Stimulated activated CD4-positive, alpha-beta T cell treated with anti-CD3 and anti-CD28 coated beads, Interleukin-1b, Interleukin-23, amount 100 ng/mL, for 4 hours (primary cell): Measurements from ENCODE around the gene CORO1A.
A peak's percentile ranks its signal among the peaks of the same experiment; 100 is the strongest.
"Not testable (repeated sequence)": the region's sequence is repeated elsewhere in the genome, so short reads cannot be mapped to it uniquely, and the experiment has no call there.

Experiments
- DNase-seq, 2 donors: peaks; one replicate each; pipeline ENCODE4 v3.0.0-alpha.2; 2020; ENCODE audit warnings: low read depth in 2 of 2

Gene CORO1A

DNA sequence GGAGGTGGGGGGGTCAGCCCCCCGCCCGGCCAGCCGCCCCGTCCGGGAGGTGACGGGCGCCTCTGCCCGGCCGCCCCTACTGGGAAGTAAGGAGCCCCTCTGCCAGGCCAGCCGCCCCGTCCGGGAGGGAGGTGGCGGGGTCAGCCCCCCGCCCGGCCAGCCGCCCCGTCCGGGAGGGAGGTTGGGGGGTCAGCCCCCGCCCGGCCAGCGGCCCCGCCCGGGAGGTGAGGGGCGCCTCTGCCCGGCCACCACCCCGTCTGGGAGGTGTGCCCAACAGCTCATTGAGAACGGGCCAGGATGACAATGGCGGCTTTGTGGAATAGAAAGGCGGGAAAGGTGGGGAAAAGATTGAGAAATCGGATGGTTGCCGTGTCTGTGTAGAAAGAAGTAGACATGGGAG, 13.3 kb upstream of the CORO1A start:
- DNase-seq = not testable (repeated sequence)

DNA sequence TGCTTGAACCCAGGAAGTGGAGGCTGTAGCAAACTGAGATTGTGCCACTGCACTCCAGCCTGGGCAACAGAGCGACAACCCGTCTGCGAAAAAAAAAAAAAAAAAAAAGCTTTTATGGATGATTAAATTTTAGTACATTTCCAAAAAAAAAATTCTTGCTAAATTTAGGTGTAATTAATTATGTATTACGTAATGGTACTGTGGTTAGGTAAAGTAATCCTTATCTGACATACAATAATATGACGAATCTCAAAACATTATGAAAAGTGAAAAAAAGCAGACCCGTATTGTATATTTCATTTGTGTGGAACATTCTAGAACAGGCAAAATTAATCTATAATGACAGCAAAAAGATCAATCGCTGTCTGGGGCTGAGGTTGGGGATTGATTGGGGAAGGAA, 10.3 kb upstream of the CORO1A start:
- no peak for DNase-seq

DNA sequence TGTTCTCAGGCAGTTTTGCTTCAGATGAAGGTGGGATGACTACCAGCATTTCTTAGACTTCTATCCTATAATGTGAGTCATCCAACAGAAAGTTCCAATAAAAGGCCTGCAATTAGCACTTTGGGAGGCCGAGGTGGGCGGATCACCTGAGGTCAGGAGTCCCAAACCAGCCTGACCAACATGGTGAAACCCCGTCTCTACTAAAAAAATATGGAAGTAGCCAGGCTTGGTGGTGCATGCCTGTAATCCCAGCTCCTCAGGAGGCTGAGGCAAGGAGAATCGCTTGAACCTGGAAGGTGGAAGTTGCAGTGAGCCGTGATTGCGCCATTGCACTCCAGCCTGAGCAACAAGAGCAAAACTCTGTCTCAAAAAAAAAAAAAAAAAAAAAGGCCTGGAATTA, 6.5 kb upstream of the CORO1A start:
- DNase-seq = not testable (repeated sequence)

DNA sequence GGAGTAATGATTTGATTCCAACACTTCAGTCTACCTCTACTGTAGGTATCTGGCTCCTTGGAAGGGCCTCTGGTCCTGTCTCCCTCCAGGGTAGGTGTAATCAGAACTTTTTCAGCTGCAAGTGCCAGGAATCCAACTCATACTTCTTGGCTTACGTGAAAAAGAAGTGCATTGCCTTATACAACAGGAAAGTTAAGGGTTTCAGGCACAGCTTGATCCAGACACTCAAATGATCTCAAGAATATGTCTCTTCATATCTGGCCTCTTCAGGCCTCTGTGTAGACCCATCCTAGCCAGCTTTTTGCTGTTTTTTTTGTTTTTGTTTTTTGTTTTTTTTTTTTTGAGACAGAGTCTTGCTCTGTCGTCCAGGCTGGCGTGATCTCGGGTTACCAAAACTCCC, 4.2 kb upstream of the CORO1A start:
- DNase-seq = no peak

DNA sequence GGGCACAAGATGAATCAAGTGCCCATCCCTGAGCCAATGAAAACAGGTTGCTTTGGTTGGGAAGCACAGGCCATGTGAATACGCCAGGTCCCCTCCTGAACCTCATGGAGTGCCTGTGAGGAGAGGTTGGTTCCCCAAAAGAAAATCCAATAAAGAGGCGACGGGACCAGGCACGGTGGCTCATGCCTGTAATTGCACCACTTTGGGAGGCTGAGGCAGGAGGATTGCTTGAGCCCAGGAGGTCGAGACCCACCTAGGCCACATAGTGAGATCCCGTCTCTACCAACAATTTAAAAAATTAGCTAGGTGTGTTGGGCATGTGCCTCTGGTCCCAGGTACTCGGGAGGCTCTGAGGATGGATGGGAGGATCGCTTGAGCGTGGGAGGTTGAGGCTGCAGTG, 3.5 kb upstream of the CORO1A start:
- DNase-seq = no peak

DNA sequence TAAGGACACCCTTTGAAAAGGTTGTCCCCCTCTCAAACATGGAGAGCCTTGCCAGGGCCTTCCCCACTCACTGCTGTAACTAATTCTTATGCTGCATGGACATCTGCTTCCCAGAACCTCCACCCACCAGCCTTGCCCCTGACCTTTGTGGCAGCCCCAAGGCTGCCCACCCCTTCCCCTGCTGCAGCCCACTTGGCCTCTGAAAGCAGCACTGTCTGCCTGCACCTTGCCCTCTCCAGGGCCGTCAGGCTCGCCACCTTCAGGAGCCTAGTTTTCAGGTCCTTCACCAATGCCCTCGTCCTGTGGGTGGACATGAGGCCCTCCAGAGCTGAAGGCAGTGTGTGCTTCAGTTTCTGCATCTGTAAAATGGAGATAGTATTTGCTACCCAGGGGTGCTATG, 2.7 kb upstream of the CORO1A start:
- DNase-seq = no peak

DNA sequence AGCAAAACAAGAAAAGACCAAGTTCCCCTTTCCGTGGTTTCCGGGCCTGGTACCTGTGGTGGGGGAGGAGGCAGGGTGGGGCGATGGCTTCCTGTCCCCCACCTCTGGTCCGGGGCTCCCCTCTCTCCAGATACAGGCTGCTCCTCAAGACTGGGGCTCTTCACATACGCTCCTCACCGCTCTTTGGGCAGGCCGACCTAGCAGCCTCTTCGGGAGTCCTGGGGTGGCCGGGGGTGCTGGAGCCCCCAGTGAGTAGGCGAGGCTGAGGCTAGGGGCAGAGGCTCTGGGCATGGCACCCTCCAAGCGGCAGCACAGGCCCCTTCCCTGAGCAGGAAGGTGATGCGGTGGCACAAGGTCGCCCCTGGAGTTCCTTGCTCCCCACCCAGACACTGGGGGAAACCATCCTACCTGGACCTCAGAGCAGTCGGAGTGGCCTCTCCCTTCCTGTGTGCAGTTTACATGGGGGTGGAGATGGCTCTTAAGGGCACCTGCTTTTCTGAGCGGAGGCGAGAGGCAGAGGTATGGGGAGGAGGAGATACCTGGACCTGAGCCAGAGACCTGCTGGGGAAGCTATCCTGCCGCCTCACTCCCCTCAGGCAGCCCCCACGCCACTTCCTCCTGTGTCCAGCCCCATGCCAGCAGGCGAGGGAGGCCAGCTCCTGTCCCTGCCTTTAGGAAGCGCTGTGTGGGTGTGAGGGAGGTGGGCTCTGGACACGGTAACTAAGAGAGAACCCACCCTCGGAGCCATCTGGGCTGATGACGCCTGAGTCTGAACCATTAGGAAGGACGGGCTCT, 891 bp downstream of the CORO1A start:
- DNase-seq = peak; percentile 45 to 49

DNA sequence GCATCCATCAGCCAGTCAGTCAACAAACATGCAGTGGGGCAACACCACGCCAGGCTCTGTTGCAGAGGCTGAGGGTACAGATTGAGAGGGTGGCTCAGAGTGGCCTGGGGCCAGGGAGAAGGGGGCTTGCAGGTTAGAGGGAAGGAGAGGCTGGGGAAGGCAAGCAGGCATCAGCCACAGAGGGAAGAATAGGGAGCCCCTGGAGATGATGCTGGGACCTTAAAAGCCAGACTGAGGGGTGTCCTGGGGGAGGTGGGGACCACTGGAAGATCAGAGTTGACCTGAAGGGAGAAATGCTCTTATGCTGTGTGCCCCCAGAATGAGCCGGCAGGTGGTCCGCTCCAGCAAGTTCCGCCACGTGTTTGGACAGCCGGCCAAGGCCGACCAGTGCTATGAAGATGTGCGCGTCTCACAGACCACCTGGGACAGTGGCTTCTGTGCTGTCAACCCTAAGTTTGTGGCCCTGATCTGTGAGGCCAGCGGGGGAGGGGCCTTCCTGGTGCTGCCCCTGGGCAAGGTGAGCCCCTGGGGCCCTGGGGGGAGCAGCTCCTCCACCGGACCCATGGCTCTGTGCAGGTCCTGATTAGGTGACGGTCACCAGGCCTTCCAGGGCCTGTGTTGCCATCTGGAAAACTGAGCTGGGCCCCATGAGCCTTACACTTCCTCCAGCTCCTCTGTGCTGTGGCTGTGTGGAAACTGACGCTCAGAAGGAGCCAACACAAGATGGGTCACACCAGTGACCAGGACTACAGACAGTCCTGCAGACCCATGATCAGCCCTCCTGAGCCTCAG, 1.7 kb downstream of the CORO1A start:
- DNase-seq = peak in 1 of 2 donors; percentile 22

DNA sequence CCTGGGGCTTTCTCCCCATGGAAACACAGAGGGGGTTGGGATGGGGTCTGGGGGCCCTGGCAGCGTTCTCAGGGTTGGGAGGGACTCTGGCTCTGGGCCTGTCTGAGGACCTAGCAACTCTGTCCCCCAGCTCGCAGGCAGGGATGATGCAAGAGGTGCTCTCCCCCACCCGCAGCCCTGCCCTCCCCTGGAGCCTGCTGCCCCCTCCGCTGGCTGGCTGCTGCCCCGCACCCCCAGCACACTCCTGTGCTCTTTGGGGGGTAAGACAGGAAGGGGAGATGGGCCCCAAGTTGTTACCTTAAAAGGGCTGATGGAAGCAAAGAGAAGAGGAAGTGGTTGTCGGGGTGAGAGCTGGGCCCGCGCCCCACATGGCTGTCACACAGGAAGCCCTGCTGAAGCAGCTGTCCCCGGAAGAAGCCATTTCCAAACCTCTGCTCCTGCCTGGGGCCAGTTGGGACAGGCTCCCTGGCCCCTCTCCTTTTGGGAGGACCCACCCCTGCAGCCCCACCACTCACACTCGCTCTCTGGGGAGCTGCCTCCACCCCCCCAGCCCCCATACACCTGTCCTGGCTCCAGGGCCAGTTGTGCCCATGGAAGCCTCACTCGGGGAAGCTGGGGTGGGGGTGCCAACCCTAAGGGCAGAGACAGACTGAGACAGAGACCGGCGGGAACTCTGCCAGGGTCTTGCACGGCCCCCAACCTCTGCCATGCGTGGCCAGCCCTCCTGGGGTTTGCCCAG, 2.5 kb downstream of the CORO1A start:
- DNase-seq = peak; percentile 56 to 63

DNA sequence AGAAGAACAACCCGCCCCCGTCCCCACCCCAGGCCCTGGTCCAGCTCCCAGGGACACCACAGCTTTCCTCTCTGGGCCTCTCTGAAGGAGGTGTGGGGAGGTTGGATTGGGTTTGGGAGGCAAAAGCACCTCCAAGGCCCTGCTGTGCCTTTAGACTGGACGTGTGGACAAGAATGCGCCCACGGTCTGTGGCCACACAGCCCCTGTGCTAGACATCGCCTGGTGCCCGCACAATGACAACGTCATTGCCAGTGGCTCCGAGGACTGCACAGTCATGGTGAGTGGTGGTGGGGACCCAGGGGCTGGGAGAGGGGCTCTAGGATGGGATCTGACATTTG, 3.0 kb downstream of the CORO1A start:
- DNase-seq = no peak

DNA sequence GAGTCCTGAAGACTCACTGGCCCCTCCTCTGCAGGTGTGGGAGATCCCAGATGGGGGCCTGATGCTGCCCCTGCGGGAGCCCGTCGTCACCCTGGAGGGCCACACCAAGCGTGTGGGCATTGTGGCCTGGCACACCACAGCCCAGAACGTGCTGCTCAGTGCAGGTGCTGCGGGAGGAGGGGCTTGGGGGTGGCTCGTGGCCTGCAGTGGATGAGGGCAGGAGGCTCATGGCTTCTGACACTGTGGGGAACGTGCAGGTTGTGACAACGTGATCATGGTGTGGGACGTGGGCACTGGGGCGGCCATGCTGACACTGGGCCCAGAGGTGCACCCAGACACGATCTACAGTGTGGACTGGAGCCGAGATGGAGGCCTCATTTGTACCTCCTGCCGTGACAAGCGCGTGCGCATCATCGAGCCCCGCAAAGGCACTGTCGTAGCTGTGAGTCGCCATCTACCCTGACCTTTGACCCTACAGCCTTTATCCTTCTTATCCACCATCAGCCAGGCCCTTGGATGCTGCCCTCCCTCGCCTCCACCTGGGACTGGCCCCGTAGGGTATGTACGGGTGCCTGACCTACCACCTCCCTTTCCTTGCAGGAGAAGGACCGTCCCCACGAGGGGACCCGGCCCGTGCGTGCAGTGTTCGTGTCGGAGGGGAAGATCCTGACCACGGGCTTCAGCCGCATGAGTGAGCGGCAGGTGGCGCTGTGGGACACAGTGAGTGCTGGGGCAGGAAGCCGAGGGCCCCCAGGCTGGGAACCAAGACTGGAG, 3.6 kb downstream of the CORO1A start:
- DNase-seq = peak; percentile 89 to 92

DNA sequence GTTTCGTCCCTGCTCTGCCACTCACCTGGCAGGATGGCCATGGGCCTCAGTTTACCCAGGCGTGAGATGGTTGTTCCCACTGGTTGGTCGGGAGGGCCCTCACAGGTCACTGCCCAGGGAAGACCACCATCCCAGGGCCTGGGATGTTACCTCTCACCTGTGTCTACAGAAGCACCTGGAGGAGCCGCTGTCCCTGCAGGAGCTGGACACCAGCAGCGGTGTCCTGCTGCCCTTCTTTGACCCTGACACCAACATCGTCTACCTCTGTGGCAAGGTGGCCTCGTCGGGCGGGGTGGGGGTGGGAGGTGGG, 4.1 kb downstream of the CORO1A start:
- no peak for DNase-seq

DNA sequence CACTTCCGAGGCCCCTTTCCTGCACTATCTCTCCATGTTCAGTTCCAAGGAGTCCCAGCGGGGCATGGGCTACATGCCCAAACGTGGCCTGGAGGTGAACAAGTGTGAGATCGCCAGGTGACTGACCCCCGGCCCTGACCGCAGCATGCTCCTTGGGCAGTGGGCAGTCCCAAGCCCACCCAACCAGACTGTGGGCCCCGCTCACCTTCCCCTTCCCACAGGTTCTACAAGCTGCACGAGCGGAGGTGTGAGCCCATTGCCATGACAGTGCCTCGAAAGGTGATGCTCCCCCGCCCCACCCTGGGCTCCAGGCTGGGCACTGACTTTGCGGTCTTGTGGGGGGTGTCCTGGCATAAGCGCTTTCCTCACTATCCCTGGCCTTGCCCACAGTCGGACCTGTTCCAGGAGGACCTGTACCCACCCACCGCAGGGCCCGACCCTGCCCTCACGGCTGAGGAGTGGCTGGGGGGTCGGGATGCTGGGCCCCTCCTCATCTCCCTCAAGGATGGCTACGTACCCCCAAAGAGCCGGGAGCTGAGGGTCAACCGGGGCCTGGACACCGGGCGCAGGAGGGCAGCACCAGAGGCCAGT, 4.7 kb downstream of the CORO1A start:
- DNase-seq = peak in 1 of 2 donors; percentile 11

DNA sequence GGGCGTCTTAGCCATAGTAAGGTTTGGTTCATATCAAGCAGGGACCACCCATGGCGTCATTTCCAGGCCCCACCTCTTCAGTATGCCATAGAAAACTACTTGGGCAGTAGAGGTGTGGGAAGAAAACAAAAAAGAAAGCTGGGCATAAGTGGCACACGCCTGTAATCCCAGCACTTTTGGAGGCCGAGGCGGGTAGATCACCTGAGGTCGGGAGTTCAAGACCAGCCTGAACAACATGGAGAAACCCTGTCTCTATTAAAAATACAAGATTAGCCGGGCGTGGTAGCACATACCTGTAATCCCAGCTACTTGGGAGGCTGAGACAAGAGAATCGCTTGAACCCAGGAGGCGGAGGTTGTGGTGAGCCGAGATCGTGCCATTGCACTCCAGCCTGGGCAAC, 7.8 kb downstream of the CORO1A start:
- not testable (repeated sequence) for DNase-seq

DNA sequence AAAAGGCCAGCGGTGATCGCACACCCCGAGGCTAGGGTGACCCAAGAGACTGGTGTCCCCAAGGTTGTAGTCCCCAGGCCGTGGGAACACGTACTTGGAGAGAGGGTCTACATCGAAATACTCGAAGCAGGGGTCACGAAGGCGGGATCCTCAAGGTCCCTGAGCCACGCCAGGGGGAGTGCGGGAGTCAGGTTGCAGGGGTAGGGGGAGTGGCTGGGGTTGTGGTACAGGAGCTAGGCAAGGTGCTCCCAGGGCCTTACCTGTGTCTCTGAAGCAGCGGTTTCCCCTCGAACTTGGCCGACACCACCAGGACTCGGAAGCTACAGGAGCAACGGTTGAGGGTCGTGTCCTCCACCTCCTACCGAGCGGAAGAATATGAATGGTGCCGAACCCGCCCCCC, 9.7 kb downstream of the CORO1A start:
- DNase-seq = not testable (repeated sequence)

DNA sequence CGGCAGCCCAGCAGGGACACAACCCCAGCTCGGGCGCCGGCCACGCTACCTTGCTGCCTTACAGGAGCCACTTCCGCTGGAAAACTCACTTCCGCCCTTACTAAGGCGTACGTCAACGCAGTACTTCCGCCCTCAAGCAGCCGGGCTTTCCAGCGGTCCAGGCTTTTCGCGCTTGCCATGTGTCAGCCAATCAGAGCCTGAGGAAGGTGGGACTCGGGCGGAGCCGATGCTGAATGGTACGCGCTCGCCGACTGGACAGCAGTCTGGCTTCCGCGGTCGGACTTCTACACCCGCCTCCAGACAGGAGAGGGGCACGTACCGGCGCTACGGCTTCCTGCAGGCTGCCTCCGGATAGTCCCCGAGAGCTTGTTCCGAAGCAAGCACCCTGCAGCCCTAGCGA, 10.2 kb downstream of the CORO1A start, which contains the start of the genes BOLA2B and SLX1A:
BOLA2B (minus strand) TSS at position 52 of the 400 bp plus-strand sequence. CDS start 71 bp downstream, outside the sequence.
SLX1A (plus strand) TSS at position 261 of the 400 bp plus-strand sequence. CDS start 210 bp downstream, outside the sequence.
- DNase-seq = not testable (repeated sequence)

DNA sequence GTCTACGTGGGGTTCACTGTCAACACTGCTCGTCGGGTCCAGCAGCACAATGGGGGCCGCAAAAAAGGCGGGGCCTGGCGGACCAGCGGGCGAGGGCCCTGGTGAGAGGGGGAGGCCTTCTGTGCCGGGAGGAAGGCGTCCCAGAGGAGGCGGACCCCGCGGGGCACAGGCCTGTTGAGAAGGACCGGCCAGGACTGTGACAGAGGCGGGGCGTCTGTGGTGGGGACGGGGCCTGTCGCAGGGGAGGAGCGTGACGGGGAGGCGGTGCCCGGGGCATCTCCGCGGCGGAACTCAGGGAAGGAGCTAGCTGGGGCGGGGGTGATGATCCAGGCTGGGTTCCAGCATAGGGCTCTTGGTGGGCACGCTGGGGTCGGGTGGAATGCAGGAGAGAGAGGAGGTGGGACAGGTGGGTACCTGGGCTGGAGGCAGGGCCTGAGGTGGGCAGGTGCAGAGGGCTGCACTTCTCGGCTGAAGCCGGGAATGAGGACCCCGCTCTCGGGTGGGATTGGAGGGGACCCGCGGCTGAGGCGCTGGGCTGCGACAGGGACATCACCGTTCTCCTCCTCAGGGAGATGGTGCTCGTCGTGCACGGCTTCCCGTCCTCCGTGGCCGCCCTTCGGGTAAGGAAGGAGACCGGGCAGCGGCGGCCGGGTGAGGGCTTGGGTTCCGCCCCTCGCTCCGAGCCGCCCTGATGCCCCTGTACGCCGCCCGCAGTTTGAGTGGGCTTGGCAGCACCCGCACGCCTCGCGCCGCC, 10.9 kb downstream of the CORO1A start:
- DNase-seq = not testable (repeated sequence)

DNA sequence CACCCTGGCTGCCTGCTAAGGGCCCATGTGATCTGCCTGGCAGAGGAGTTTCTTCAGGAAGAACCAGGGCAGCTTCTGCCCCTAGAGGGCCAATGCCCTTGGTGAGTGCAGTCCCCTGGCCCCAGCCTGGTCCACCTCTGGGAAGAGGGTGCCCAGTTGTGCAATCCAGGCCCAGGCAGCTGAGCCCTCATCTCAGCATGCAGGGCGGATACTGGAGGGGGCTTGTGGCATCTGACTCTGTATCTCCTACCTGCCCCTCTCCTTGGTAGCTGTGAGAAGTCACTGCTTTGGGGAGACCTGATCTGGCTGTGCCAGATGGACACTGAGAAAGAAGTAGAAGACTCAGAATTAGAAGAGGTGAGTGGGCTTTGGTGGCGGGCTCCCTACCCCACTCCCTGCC, 13.6 kb downstream of the CORO1A start:
- not testable (repeated sequence) for DNase-seq

DNA sequence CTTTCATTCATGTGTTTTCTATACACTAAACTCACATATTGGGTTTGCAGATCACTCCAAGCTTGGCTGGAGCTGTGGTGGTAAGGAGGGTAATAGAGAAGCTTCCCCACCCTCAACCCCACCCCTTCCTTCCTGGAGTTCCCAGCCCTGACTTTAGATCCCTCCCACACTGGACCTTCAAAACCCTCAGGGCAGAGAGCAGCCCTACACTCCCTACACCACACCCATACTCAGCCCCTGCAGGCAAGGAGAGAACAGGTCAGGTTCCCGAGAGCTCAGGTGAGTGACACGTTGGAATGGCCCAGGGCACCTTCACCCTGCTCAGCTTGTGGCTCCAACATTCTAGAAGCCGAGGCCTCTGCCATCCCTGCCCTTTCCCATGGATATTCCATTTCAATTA, 15.6 kb downstream of the CORO1A start, which contains the start of gene SULT1A3:
SULT1A3 (plus strand) TSS at position 207 of the 400 bp plus-strand sequence. CDS start 1,474 bp downstream, outside the sequence.
- DNase-seq = not testable (repeated sequence)
